ENCODE results near the gene NIPA2. TPM values are rescaled to one million over a fixed set of nuclear protein-coding genes. Genes with fewer than 3 reads are reported as not detected.
A peak's percentile ranks its signal among the peaks of the same experiment; 100 is the strongest.

The NIPA2 gene
- total RNA-seq, 1 experiment from 2014 or later: 97.3 TPM

DNA sequence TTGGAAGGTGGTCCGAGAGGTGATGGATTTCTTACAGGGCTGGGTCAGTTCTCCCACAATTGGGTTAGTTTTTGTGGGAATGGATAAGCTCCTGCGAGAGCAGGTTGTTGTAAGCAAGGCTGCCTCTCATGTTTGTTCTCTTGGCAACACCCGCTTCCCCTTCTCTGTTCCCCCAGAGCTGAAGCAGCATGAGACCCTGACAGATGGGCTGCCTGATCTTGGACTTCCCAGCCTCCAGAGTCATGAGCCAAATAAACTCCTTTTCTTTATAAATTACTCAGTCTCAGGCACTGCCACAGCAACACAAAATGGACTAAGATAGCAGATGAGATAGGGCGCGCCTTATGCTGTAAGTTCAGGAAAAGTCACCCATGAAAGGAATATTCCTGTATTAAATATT is 38.7 kb downstream of the NIPA2 start:
- H3K36me3 ChIP-seq (replicated peaks; ENCODE audit: control insufficient read depth, insufficient read depth, low read length): peaks cover 6% of the 10 kb centered on the region
- DNase-seq: no peak
- H3K27me3 ChIP-seq (ENCODE audit: control insufficient read depth, insufficient read depth, low read length): no peaks in the 10 kb centered on the region
- no peak overlapping the region for H3K4me3 ChIP-seq (ENCODE audit: insufficient read depth, low read depth, low read length)

DNA sequence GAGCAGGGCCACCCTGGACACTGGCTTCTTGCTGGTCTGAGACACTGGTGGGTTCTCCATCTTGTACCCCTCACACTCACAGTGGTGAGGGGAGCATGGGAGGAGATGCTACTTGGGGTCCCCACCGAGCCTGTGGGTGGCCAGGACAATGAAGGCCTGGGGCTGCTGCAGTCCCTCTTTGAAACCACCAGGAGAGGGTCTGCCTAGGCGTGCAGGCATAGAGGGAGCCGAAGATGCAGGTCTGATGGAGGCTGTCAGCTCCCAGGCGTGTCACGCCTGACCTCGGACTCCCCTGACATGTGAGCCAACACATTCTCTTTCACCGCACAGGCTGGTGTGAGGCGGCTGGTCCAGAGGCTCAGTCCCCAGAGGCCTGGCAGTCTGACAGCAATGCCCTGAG is 39.1 kb downstream of the NIPA2 start:
- Histone ChIP-seq H3K27me3 (ENCODE audit: control insufficient read depth, insufficient read depth, low read length) (no peaks in the 10 kb centered on the region), H3K4me3 (ENCODE audit: insufficient read depth, low read depth, low read length) (no peak overlapping the region), H3K36me3 (replicated peaks; ENCODE audit: control insufficient read depth, insufficient read depth, low read length) (peaks cover 6% of the 10 kb centered on the region)
- no peak for DNase-seq

DNA sequence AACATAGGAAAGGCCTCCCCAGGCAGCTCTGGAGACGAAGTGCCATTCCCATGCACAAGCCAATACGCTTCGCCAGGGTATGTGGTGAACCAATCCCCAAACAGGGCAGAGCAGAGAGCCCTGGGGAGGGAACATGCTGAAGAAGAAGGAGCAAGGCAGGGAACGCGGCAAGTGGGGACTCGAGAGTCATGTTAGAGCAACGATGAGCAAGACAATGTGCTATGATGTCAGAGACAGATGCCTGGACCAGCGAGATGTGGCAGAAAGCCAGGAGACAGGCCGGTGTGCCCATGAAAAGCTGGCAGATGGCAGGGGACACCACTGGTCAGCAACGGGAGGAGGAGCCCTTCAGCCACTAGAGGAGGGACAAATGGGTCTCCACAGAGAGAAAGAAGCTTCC is 39.6 kb downstream of the NIPA2 start:
- Histone ChIP-seq H3K27me3 (ENCODE audit: control insufficient read depth, insufficient read depth, low read length) (no peaks in the 10 kb centered on the region), H3K36me3 (replicated peaks; ENCODE audit: control insufficient read depth, insufficient read depth, low read length) (peaks cover 4% of the 10 kb centered on the region), H3K4me3 (ENCODE audit: insufficient read depth, low read depth, low read length) (no peak overlapping the region)
- DNase-seq: no peak

DNA sequence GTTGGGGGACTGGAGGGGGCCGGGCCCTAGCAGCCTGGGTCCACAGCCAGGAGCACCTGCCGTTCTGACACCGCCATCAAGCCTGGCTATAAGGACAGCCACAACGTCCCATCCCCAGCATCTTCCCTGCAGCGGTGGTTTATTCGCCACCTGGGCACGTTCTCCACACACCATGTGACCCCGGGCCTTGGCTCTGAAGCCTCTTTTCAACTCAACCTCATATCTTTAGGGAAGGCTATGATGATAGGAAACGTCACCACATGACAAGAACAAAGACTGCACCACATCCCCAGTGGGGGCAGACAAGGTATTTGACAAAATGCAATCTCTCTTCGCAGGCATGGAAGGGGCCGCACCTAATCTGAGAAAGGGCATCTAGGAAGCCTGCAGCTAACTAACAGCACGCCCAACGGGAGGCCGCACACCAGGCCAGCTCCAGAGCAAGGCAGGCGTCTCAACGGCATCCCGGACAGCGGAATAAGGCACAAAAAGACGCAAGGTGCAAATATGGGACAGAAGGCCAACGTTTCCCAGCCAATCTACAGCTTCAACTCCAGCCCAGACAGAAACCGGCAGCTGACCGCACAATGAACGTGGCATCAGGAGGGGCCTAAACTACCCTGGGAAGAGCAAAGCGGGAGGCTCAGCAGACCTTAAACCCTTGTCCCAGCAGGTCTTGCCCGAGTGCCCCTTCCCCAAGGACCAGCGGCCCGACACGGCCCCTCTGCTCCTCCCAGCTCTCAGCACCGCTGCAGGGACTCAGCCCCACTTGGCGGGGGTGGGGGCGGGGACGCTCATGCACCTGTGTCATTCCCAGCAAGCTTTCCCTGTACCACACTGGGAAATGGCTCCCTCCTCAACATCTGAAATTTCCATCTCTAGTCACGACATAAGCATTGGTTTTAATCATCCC is 41.9 kb downstream of the NIPA2 start:
- Histone ChIP-seq H3K27me3 (ENCODE audit: control insufficient read depth, insufficient read depth, low read length) (no peaks in the 10 kb centered on the region), H3K36me3 (replicated peaks; ENCODE audit: control insufficient read depth, insufficient read depth, low read length) (peaks cover 4% of the 10 kb centered on the region), H3K4me3 (ENCODE audit: insufficient read depth, low read depth, low read length) (no peak overlapping the region)

DNA sequence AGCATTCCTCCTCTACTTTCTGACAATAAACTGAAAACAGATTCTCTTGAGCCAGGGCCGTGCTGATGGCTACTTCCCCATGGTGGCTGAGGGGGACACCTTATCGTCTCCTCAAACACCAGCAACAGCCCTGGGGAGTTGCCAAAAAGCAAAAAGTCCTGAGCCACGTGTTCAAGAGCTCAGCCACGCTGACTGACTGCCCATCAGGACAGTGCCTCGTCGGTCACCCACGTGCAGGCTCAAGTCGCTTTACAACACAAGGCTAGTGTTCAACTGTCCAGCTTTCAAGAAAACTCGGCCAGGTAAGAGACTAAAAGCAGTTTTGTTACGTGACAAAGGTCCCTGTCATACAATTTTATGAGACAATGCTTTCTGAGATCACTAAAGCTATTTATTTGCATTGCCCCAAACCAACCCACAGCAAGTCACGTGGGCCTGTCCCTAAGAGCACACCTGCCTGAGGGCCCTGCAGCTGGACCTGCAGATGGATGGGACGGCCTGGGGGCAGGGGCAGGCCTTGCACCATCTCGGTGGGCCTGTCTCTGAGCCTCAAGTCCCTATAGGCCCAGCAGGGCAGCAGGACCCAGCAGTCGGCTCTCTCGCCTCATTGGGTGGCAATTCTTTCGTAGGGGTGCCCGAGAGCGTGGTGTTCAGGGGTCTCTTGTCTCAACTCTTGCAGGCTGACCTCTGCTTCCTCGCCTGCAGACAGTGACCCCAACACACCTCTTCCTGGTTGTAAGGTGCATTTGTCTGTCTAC is 42.7 kb downstream of the NIPA2 start:
- H3K27me3 ChIP-seq (ENCODE audit: control insufficient read depth, insufficient read depth, low read length): no peaks in the 10 kb centered on the region
- H3K4me3 ChIP-seq (ENCODE audit: insufficient read depth, low read depth, low read length): no peak overlapping the region
- no peak for DNase-seq
- H3K36me3 ChIP-seq (replicated peaks; ENCODE audit: control insufficient read depth, insufficient read depth, low read length): peaks cover 4% of the 10 kb centered on the region

More for the DNA sequence above, 41.9 kb downstream of the NIPA2 start:
- DNase-seq: peak; percentile 49

DNA sequence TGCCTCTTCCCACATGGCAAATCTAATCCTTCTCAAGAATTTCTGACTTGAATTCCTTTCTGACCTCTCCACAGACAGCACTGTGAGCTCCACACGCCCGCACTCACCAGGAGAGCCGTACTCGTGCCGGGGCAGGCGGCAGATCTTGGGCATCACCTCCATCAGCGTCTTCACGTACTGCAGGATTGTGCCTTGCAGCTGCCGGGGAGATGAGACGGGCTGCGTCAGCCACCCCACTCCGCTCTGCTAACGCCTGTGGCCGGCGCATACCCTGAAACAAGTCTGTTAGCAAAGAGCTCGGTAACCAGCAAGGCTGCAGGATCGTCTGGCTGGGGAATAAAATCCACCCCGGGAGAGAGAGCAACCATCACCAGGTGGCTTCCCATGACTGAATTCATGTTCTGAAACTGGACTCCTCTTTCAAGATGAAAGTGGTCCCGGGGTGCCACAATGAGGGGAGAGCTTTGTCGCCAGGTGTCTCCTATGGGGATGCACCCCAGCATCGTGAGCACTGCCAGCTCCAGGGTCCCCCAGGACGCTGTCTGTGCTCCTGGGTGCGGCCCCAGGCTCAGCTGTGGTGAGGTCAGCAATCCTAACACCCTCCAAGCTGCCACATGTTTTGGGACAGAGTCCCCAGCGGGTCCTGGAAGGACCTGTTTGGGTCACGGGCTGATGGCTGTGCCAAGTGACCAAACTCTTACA is 43.4 kb downstream of the NIPA2 start:
- H3K27me3 ChIP-seq (ENCODE audit: control insufficient read depth, insufficient read depth, low read length): no peaks in the 10 kb centered on the region
- no peak overlapping the region for H3K4me3 ChIP-seq (ENCODE audit: insufficient read depth, low read depth, low read length)
- peaks cover 3% of the 10 kb centered on the region for H3K36me3 ChIP-seq (replicated peaks; ENCODE audit: control insufficient read depth, insufficient read depth, low read length)
- DNase-seq: no peak

DNA sequence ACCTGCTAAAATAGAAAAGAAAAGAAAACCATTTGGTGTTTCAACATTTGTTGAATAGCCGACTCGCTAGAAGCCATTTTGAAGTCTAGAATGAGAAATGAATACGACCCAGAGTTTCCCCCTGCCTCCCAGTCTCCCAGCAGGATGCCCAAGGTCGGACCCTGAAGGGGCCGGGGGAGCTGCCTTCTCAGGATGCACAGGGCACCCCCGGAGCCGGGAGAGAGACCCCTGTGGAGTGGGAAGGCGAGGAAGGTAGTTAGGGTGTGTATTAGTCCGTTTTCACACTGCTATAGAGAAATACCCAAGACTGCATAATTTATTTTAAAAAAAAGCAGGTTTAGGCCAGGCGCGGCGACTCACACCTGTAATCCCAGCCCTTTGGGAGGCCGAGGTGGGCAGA is 44.7 kb downstream of the NIPA2 start:
- peaks cover 3% of the 10 kb centered on the region for H3K36me3 ChIP-seq (replicated peaks; ENCODE audit: control insufficient read depth, insufficient read depth, low read length)
- no peak overlapping the region for H3K4me3 ChIP-seq (ENCODE audit: insufficient read depth, low read depth, low read length)
- DNase-seq: no peak
- H3K27me3 ChIP-seq (ENCODE audit: control insufficient read depth, insufficient read depth, low read length): no peaks in the 10 kb centered on the region

DNA sequence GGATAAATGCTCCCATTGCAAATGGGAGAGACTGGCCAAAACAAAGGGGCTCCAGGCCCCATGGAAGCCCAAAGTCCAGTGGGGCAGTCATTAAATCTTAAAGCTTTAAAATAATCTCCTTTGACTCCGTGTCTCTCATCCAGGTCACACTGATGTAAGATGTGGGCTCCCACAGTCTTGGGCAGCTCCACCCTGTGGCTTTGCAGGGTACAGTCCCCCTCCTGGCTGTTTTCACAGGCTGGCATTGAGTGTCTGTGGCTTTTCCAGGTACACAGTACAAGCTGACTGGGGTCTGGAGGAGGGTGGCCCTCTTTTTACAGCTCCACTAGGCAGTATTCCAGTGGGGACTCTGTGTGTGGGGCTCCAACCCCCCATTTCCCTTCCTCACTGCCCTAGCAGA is 45.9 kb downstream of the NIPA2 start:
- Histone ChIP-seq H3K27me3 (ENCODE audit: control insufficient read depth, insufficient read depth, low read length) (no peaks in the 10 kb centered on the region), H3K36me3 (replicated peaks; ENCODE audit: control insufficient read depth, insufficient read depth, low read length) (peaks cover 3% of the 10 kb centered on the region), H3K4me3 (ENCODE audit: insufficient read depth, low read depth, low read length) (no peak overlapping the region)
- DNase-seq: no peak

DNA sequence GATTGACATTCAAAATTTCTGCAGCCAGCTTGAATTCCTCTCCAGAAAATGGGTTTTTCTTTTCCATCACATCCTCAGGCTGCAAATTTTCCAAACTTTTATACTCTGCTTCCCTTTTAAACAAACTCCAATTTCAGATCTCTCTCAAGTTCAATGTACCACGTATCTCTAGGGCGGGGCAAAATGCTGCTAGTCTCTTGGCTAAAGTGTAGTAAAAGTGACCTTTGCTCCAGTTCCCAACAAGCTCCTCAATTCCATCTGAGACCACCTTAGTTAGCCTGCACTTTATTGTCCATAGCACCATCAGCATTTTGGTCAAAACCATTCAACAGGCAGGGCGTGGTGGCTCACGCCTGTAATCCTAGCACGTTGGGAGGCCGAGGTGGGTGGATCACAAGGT is 46.7 kb downstream of the NIPA2 start:
- Histone ChIP-seq H3K36me3 (replicated peaks; ENCODE audit: control insufficient read depth, insufficient read depth, low read length) (peaks cover 3% of the 10 kb centered on the region), H3K27me3 (ENCODE audit: control insufficient read depth, insufficient read depth, low read length) (no peaks in the 10 kb centered on the region), H3K4me3 (ENCODE audit: insufficient read depth, low read depth, low read length) (no peak overlapping the region)
- DNase-seq: no peak

DNA sequence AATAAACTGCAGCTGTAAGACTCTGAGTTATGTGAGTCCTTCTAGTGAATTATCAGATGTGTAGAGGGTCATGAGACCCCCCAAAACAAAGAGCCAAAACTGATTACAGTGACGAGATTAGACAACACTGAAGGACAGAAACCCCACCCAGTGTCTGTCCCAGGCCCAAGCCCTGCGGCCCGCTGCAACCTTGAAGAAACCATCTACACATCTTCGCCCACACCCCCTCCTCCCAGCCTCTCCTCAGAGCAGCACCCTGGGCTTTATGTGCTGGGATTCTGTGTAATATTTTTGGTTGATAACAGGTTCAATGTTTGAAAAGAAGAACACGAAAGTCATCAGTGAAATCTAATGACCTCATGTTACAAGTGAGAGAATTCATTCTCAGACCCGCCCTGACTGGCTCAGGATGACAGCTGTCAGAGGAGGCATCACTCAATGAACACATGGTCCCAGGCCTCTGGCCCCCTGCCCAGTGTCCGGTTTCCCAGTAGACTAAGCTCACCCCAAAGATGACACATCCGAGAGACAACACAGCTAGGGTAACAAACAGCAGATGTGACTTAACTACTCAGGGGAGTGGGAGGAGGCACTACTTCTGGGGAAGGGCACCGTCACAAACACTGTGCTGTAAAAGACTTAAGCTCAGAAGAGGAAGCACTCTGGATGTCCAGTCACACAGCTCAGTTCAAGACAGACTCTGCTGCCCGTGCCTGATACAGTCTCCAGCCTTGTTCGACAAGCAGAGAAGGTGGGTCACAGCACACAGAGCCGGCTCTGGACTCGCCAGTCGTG is 48.9 kb downstream of the NIPA2 start:
- DNase-seq: no peak
- no peak overlapping the region for H3K4me3 ChIP-seq (ENCODE audit: insufficient read depth, low read depth, low read length)
- H3K36me3 ChIP-seq (replicated peaks; ENCODE audit: control insufficient read depth, insufficient read depth, low read length): peaks cover 2% of the 10 kb centered on the region
- no peaks in the 10 kb centered on the region for H3K27me3 ChIP-seq (ENCODE audit: control insufficient read depth, insufficient read depth, low read length)

DNA sequence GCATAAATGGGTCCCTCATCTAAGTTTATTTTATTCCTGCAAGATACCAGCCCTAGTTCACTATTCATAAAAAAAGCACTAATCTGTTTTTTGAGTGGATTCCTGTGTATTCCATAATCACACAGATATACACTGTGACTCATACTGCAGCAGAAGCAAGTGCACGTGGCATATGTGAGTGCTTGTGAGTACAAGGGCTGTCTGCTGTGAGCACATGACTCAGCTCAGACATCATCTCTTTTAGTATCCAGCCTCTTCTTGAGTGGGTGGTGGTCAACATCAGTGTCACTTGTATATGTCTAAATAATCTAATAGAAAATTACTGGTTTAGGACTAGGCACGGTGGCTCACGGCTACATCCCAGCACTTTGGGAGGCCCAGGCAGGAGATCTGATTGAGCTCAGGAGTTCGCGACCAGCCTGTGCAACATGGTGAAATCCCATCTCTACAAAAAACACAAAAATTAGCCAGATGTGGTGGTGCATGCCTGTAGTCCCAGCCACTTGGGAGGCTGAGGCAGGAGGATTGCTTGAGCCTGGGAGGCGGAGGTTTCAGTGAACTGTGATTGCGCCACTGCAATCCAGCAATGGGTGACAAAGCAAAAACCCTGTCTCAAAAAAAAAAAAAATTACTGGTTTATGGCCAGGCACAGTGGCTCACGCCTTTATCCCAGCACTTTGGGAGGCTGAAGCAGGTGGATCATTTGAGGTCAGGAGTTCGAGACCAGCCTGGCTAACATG is 49.8 kb downstream of the NIPA2 start:
- Histone ChIP-seq H3K27me3 (ENCODE audit: control insufficient read depth, insufficient read depth, low read length) (no peaks in the 10 kb centered on the region), H3K4me3 (ENCODE audit: insufficient read depth, low read depth, low read length) (no peak overlapping the region), H3K36me3 (replicated peaks; ENCODE audit: control insufficient read depth, insufficient read depth, low read length) (peaks cover 2% of the 10 kb centered on the region)
- no peak for DNase-seq

DNA sequence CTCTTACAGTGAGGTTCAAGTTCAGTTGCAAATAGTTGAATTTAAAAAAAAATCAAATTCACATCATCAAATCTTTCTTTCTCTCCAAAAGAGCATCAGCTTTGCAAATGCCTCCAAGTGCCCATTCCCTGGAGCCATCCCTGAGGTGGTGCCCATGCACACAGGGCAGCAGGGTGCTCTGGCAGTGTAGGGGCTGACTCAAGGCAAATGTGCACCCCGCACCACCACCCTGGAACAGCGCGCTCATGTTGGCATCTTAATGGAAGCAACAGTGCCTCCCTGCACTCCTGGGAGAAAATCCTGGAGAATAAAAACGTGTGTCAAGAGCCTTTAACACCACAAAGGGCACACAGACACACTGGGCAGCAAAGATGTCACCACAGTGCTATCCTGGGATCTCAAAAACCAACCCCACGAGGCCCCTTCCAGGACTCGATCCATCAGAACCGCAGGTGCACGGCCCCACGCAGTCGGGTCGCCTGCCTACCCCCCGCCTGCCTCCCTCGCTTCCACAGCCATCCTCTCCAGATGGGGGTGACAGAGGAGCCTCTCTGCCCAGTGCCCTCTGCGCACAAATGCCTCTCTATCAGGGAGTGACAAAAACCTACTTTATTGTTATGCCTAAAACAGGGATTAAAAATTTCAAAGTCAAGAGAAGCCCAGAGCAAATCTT is 50.8 kb downstream of the NIPA2 start:
- peak; percentile 56 for DNase-seq
- no peak overlapping the region for H3K4me3 ChIP-seq (ENCODE audit: insufficient read depth, low read depth, low read length)
- peaks cover 3% of the 10 kb centered on the region for H3K36me3 ChIP-seq (replicated peaks; ENCODE audit: control insufficient read depth, insufficient read depth, low read length)
- H3K27me3 ChIP-seq (ENCODE audit: control insufficient read depth, insufficient read depth, low read length): no peaks in the 10 kb centered on the region

DNA sequence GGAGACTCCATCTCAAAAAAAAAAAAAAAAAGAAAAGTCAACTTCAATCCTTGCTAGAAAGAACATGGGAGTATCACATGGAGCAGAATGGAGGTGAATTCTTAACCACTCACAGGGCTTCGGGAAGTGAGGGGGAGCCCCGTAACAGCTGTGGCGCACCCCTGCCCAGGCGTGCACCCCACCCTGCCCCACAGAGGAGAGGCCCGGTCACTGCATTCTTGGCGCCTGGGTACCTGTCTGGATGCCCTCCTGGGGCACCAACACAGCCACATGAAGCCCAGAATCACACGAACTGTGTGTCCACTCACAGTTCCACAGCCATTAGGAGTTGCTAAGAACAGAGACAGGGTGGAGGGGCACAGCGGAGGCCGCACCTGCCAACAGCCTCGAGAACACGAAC is 51.8 kb downstream of the NIPA2 start:
- DNase-seq: no peak
- Histone ChIP-seq H3K36me3 (replicated peaks; ENCODE audit: control insufficient read depth, insufficient read depth, low read length) (peaks cover 3% of the 10 kb centered on the region), H3K27me3 (ENCODE audit: control insufficient read depth, insufficient read depth, low read length) (no peaks in the 10 kb centered on the region), H3K4me3 (ENCODE audit: insufficient read depth, low read depth, low read length) (no peak overlapping the region)
